WTC11 (cell line): ENCODE measurements around the gene GABBR1. TPM values are rescaled to one million over a fixed set of nuclear protein-coding genes. Genes with fewer than 3 reads are reported as not detected.

Experiments used
- ATAC-seq: fragments of 200-7000 bp; cut with Tn5 transposase; 2 replicates; pipeline ENCODE4 v1.10.0; 2021; ENCODE audit warnings: mild to moderate bottlenecking, moderate library complexity
- CTCF ChIA-PET: fragments of 300-600 bp; sonication (Branson Sonifier 250); formaldehyde crosslinking; loops from one replicate; lab custom pipeline; 2021; ENCODE audit warnings: antibody characterized with exemption; lab: Charles Lee
- POLR2A ChIA-PET: fragments of 350-600 bp; sonication (Branson Sonifier 250); formaldehyde crosslinking; loops from one replicate; lab custom pipeline; 2021; ENCODE audit warnings: antibody characterized with exemption; lab: Charles Lee
- DNase-seq: peaks from one replicate; pipeline ENCODE4 v3.0.0; 2021; ENCODE audit warnings: low spot score
- H3K27ac Mint-ChIP-seq: 2 replicates; pipeline ENCODE4 v1.8.0; 2021; ENCODE audit warnings: mixed read lengths
- H3K27me3 Mint-ChIP-seq: 2 replicates; pipeline ENCODE4 v1.8.0; 2021; ENCODE audit warnings: low read depth, mild to moderate bottlenecking, moderate library complexity, mixed read lengths
- H3K36me3 Mint-ChIP-seq: 2 replicates; pipeline ENCODE4 v1.8.0; 2021; ENCODE audit warnings: mixed read lengths
- H3K4me1 Mint-ChIP-seq: 2 replicates; pipeline ENCODE4 v1.8.0; 2022; ENCODE audit warnings: mixed read lengths
- H3K4me3 Mint-ChIP-seq: 2 replicates; pipeline ENCODE4 v1.8.0; 2021; ENCODE audit warnings: mild to moderate bottlenecking, moderate library complexity, mixed read lengths
- H3K9me3 Mint-ChIP-seq: 2 replicates; pipeline ENCODE4 v1.8.0; 2021; ENCODE audit warnings: mixed read lengths
- CREB1 ChIP-seq: sonication (generic); formaldehyde crosslinking; IDR thresholded peaks from 2 replicates; pipeline ENCODE4 v1.8.0; 2023; ENCODE audit warnings: mild to moderate bottlenecking, missing genetic modification reagents
- EMX1 ChIP-seq: fragments of 250-450 bp; sonication (Bioruptor Pico); IDR thresholded peaks from 2 replicates; pipeline ENCODE4 v1.8.0; 2021; ENCODE audit warnings: mild to moderate bottlenecking
- ESRRA ChIP-seq: sonication (generic); formaldehyde crosslinking; IDR thresholded peaks from 2 replicates; pipeline ENCODE4 v1.8.1; 2022; ENCODE audit warnings: mild to moderate bottlenecking, missing genetic modification reagents, borderline replicate concordance
- FOXK1 ChIP-seq: sonication (generic); formaldehyde crosslinking; IDR thresholded peaks from 2 replicates; pipeline ENCODE4 v1.8.0; 2022; ENCODE audit warnings: mild to moderate bottlenecking, moderate library complexity, missing genetic modification reagents
- FOXP1 ChIP-seq: sonication (generic); formaldehyde crosslinking; IDR thresholded peaks from 2 replicates; pipeline ENCODE4 v1.8.0; 2022; ENCODE audit warnings: missing genetic modification reagents, mild to moderate bottlenecking, moderate library complexity, borderline replicate concordance
- GTF2I ChIP-seq: fragments of 250-450 bp; sonication (Bioruptor Pico); conservative IDR thresholded peaks from 2 replicates; pipeline ENCODE4 v1.4.0; 2021; ENCODE audit warnings: mild to moderate bottlenecking
- HMGA2 ChIP-seq: fragments of 250-450 bp; sonication (Bioruptor Pico); IDR thresholded peaks from 2 replicates; pipeline ENCODE4 v1.4.0; 2021; ENCODE audit warnings: mild to moderate bottlenecking, moderate library complexity
- JAZF1 ChIP-seq: fragments of 250-450 bp; sonication (Bioruptor Pico); IDR thresholded peaks from 2 replicates; pipeline ENCODE4 v1.9.0; 2021; ENCODE audit warnings: moderate library complexity, mild to moderate bottlenecking, inconsistent platforms
- KAT7 ChIP-seq: sonication (generic); formaldehyde crosslinking; IDR thresholded peaks from 2 replicates; pipeline ENCODE4 v1.8.1; 2023; ENCODE audit warnings: missing genetic modification reagents, mild to moderate bottlenecking, borderline replicate concordance
- NFYB ChIP-seq: sonication (generic); formaldehyde crosslinking; conservative IDR thresholded peaks from 2 replicates; pipeline ENCODE4 v1.8.0; 2022; ENCODE audit warnings: low read depth, missing genetic modification reagents
- NR2C2 ChIP-seq: sonication (generic); formaldehyde crosslinking; IDR thresholded peaks from 2 replicates; pipeline ENCODE4 v1.8.0; 2022; ENCODE audit warnings: mild to moderate bottlenecking, missing genetic modification reagents
- SMAD4 ChIP-seq: sonication (generic); formaldehyde crosslinking; IDR thresholded peaks from 2 replicates; pipeline ENCODE4 v1.8.0; 2022; ENCODE audit warnings: mild to moderate bottlenecking, missing genetic modification reagents
- SOX15 ChIP-seq: fragments of 250-450 bp; sonication (Bioruptor Pico); IDR thresholded peaks from 2 replicates; pipeline ENCODE4 v1.9.0; 2021; ENCODE audit warnings: mild to moderate bottlenecking
- ZNF121 ChIP-seq: sonication (generic); formaldehyde crosslinking; IDR thresholded peaks from 2 replicates; pipeline ENCODE4 v1.8.0; 2023; ENCODE audit warnings: missing genetic modification reagents
- ZNF317 ChIP-seq: sonication (generic); formaldehyde crosslinking; IDR thresholded peaks from 2 replicates; pipeline ENCODE4 v1.8.1; 2023; ENCODE audit warnings: low read depth, mild to moderate bottlenecking, moderate library complexity, missing genetic modification reagents, borderline replicate concordance
- ZNF423 ChIP-seq: fragments of 250-450 bp; sonication (Bioruptor Pico); IDR thresholded peaks from 2 replicates; pipeline ENCODE4 v2.1.2; 2022; ENCODE audit warnings: mild to moderate bottlenecking, moderate library complexity
- total RNA-seq: library from RNA; stranded (reverse); gene quantifications from 3 replicates; pipeline ENCODE4 v1.2.3, GENCODE V29; 2021
- TF ChIP-seq, protein P1 (sequence below): fragments of 250-450 bp; sonication (Bioruptor Pico); IDR thresholded peaks from 2 replicates; pipeline ENCODE4 v2.1.2; 2022; ENCODE audit warnings: mild to moderate bottlenecking, moderate library complexity
- TF ChIP-seq, protein P2 (sequence below): sonication (generic); formaldehyde crosslinking; IDR thresholded peaks from 2 replicates; pipeline ENCODE4 v1.8.0; 2022; ENCODE audit warnings: missing genetic modification reagents
- TF ChIP-seq, protein P3 (sequence below): sonication (generic); formaldehyde crosslinking; IDR thresholded peaks from 2 replicates; pipeline ENCODE4 v1.8.0; 2022; ENCODE audit warnings: mild to moderate bottlenecking, missing genetic modification reagents
- TF ChIP-seq, protein P4 (sequence below): sonication (generic); formaldehyde crosslinking; IDR thresholded peaks from 2 replicates; pipeline ENCODE4 v1.8.1; 2023; ENCODE audit warnings: mild to moderate bottlenecking, missing genetic modification reagents
- TF ChIP-seq, protein P5 (sequence below): sonication (generic); formaldehyde crosslinking; IDR thresholded peaks from 2 replicates; pipeline ENCODE4 v1.8.0; 2023; ENCODE audit warnings: missing genetic modification reagents, mild to moderate bottlenecking, borderline replicate concordance

The GABBR1 gene
- total RNA-seq, 1 experiment from 2014 or later: 107 TPM

DNA sequence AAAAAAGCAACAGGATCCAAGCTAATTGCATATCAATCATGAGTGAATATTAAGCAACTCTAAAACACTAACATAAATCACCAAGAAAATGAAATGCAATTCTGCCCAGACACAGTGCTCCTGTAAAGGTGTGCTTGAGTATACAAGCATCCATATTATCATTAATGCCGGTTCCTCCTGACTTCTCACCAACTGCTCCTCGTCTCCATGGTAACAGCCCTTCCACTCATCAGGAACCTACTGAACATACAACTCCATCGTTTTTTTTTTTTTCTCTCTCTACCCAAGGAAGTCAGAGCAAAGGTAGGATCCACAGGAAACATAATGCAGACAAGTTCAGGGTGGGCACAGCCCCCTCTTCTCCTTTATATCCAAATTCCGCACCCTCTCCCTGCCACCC lies 12.4 kb downstream of the GABBR1 start:
- POLR2A ChIA-PET: no interaction called here
- no peak overlapping the region for H3K4me3 Mint-ChIP-seq
- TF ChIP-seq ZNF423 (CRISPR knock-in tag): no peak
- TF ChIP-seq SMAD4 (CRISPR knock-in tag): no peak
- TF ChIP-seq NFYB (CRISPR knock-in tag): no peak
- no peak for TF ChIP-seq GTF2I (CRISPR knock-in tag)
- TF ChIP-seq EMX1 (CRISPR knock-in tag): no peak
- TF ChIP-seq, protein P1, sequence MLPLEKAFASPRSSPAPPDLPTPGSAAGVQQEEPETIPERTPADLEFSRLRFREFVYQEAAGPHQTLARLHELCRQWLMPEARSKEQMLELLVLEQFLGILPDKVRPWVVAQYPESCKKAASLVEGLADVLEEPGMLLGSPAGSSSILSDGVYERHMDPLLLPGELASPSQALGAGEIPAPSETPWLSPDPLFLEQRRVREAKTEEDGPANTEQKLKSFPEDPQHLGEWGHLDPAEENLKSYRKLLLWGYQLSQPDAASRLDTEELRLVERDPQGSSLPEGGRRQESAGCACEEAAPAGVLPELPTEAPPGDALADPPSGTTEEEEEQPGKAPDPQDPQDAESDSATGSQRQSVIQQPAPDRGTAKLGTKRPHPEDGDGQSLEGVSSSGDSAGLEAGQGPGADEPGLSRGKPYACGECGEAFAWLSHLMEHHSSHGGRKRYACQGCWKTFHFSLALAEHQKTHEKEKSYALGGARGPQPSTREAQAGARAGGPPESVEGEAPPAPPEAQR (CRISPR knock-in tag): no peak
- TF ChIP-seq, protein P2, sequence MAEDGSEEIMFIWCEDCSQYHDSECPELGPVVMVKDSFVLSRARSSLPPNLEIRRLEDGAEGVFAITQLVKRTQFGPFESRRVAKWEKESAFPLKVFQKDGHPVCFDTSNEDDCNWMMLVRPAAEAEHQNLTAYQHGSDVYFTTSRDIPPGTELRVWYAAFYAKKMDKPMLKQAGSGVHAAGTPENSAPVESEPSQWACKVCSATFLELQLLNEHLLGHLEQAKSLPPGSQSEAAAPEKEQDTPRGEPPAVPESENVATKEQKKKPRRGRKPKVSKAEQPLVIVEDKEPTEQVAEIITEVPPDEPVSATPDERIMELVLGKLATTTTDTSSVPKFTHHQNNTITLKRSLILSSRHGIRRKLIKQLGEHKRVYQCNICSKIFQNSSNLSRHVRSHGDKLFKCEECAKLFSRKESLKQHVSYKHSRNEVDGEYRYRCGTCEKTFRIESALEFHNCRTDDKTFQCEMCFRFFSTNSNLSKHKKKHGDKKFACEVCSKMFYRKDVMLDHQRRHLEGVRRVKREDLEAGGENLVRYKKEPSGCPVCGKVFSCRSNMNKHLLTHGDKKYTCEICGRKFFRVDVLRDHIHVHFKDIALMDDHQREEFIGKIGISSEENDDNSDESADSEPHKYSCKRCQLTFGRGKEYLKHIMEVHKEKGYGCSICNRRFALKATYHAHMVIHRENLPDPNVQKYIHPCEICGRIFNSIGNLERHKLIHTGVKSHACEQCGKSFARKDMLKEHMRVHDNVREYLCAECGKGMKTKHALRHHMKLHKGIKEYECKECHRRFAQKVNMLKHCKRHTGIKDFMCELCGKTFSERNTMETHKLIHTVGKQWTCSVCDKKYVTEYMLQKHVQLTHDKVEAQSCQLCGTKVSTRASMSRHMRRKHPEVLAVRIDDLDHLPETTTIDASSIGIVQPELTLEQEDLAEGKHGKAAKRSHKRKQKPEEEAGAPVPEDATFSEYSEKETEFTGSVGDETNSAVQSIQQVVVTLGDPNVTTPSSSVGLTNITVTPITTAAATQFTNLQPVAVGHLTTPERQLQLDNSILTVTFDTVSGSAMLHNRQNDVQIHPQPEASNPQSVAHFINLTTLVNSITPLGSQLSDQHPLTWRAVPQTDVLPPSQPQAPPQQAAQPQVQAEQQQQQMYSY (CRISPR knock-in tag): no peak
- no peak for TF ChIP-seq NR2C2
- TF ChIP-seq, protein P3, sequence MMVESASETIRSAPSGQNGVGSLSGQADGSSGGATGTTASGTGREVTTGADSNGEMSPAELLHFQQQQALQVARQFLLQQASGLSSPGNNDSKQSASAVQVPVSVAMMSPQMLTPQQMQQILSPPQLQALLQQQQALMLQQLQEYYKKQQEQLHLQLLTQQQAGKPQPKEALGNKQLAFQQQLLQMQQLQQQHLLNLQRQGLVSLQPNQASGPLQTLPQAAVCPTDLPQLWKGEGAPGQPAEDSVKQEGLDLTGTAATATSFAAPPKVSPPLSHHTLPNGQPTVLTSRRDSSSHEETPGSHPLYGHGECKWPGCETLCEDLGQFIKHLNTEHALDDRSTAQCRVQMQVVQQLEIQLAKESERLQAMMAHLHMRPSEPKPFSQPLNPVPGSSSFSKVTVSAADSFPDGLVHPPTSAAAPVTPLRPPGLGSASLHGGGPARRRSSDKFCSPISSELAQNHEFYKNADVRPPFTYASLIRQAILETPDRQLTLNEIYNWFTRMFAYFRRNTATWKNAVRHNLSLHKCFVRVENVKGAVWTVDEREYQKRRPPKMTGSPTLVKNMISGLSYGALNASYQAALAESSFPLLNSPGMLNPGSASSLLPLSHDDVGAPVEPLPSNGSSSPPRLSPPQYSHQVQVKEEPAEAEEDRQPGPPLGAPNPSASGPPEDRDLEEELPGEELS (CRISPR knock-in tag): no peak
- TF ChIP-seq SOX15 (CRISPR knock-in tag): no peak
- TF ChIP-seq CREB1 (CRISPR knock-in tag): no peak
- no peak for TF ChIP-seq HMGA2 (CRISPR knock-in tag)
- TF ChIP-seq KAT7 (CRISPR knock-in tag): no peak
- TF ChIP-seq, protein P4, sequence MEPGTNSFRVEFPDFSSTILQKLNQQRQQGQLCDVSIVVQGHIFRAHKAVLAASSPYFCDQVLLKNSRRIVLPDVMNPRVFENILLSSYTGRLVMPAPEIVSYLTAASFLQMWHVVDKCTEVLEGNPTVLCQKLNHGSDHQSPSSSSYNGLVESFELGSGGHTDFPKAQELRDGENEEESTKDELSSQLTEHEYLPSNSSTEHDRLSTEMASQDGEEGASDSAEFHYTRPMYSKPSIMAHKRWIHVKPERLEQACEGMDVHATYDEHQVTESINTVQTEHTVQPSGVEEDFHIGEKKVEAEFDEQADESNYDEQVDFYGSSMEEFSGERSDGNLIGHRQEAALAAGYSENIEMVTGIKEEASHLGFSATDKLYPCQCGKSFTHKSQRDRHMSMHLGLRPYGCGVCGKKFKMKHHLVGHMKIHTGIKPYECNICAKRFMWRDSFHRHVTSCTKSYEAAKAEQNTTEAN: no peak
- no peaks in the 10 kb centered on the region for H3K27me3 Mint-ChIP-seq
- H3K4me1 Mint-ChIP-seq: peaks cover 48% of the 10 kb centered on the region
- CTCF ChIA-PET: interaction anchor here (0.9 to 1.6 kb wide), 2 partner anchors 17 to 33 kb away, joined by 4 to 7 read pairs; no protein-coding TSS in a partner anchor
- no peak for ATAC-seq
- peaks cover 74% of the 10 kb centered on the region for H3K36me3 Mint-ChIP-seq
- peak overlapping the region; percentile 37 for H3K27ac Mint-ChIP-seq
- DNase-seq: no peak
- no peaks in the 10 kb centered on the region for H3K9me3 Mint-ChIP-seq

DNA sequence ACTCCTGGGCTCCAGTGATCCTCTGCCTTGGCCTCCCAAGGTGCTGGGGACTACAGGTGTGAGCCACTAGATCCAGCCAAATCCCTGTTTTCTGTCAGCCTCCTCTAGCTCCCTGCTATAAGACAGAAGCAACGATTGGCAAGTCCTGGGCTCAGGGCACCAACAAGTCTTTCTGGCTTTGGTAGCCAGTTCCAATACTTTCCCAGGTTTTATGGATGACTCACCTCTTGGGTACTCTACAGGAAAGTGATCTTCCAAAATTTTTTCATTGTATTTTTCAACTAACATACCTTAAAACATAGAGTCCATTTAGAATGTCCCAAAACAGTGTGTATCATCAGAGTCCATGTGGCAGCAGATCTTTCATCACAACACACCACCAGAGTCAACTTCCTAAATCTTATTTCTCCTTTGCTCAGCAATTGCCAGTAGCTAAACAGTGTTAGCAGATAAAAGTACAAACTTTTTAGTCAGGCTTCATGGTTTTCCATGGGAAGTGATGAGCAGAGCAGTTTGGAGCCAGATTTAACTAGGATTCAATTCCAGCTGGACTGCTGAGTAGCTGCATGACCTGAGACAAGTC lies 13.3 kb downstream of the GABBR1 start:
- H3K27me3 Mint-ChIP-seq: no peaks in the 10 kb centered on the region
- peaks cover 39% of the 10 kb centered on the region for H3K4me1 Mint-ChIP-seq
- ChIA-PET POLR2A (no interaction called here), CTCF (interaction anchor here (0.9 to 1.6 kb wide), 2 partner anchors 16 to 34 kb away, joined by 4 to 7 read pairs; no protein-coding TSS in a partner anchor)
- no peak for DNase-seq
- H3K27ac Mint-ChIP-seq: peak overlapping the region; percentile 45; the same call in 1 of the 2 replicates
- H3K9me3 Mint-ChIP-seq: no peaks in the 10 kb centered on the region
- TF ChIP-seq, protein P5, sequence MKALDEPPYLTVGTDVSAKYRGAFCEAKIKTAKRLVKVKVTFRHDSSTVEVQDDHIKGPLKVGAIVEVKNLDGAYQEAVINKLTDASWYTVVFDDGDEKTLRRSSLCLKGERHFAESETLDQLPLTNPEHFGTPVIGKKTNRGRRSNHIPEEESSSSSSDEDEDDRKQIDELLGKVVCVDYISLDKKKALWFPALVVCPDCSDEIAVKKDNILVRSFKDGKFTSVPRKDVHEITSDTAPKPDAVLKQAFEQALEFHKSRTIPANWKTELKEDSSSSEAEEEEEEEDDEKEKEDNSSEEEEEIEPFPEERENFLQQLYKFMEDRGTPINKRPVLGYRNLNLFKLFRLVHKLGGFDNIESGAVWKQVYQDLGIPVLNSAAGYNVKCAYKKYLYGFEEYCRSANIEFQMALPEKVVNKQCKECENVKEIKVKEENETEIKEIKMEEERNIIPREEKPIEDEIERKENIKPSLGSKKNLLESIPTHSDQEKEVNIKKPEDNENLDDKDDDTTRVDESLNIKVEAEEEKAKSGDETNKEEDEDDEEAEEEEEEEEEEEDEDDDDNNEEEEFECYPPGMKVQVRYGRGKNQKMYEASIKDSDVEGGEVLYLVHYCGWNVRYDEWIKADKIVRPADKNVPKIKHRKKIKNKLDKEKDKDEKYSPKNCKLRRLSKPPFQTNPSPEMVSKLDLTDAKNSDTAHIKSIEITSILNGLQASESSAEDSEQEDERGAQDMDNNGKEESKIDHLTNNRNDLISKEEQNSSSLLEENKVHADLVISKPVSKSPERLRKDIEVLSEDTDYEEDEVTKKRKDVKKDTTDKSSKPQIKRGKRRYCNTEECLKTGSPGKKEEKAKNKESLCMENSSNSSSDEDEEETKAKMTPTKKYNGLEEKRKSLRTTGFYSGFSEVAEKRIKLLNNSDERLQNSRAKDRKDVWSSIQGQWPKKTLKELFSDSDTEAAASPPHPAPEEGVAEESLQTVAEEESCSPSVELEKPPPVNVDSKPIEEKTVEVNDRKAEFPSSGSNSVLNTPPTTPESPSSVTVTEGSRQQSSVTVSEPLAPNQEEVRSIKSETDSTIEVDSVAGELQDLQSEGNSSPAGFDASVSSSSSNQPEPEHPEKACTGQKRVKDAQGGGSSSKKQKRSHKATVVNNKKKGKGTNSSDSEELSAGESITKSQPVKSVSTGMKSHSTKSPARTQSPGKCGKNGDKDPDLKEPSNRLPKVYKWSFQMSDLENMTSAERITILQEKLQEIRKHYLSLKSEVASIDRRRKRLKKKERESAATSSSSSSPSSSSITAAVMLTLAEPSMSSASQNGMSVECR (CRISPR knock-in tag): no peak
- TF ChIP-seq ESRRA (CRISPR knock-in tag): no peak
- no peak for TF ChIP-seq ZNF317
- no peak for TF ChIP-seq JAZF1 (CRISPR knock-in tag)
- peak; percentile 47; the same call in 1 of the 2 replicates for TF ChIP-seq ZNF121 (CRISPR knock-in tag)
- TF ChIP-seq FOXP1 (CRISPR knock-in tag): no peak
- TF ChIP-seq FOXK1 (CRISPR knock-in tag): no peak
- TF ChIP-seq, all 79 proteins: peak for 1
- Mint-ChIP-seq H3K4me3 (no peak overlapping the region), H3K36me3 (peaks cover 81% of the 10 kb centered on the region)
- ATAC-seq: no peak
